HG02610 (cell line): ENCODE results near the gene ACO2.
"Not testable (repeated sequence)": the region's sequence is repeated elsewhere in the genome, so short reads cannot be mapped to it uniquely, and the experiment has no call there.

ENCODE experiments used
- ATAC-seq: cut with Tn5 transposase; IDR thresholded peaks from one replicate; pipeline ENCODE4 v1.9.1; 2021; ENCODE audit warnings: mild to moderate bottlenecking, moderate library complexity; ENCODE audit not compliant: unreplicated experiment

Gene ACO2

DNA sequence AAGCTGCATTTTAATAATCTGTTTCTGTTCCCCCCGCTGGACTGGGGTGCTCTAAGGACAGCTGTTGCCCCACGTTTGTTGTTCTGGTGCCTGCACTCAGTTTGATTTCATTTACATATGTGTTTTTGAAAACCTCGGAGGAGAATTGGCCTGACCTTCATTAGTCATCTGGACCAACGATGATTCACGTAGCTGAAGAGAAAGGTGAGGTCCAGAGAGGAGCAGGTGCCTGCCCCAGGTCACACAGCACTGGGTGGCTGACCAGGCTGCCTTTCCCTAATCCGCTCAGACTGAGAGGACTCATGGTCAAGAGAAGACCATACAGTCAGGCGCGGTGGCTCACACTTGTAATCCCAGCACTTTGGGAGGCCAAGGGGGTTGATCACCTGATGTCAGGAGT is 95.6 kb downstream of the ACO2 start:
- ATAC-seq, result no peak

DNA sequence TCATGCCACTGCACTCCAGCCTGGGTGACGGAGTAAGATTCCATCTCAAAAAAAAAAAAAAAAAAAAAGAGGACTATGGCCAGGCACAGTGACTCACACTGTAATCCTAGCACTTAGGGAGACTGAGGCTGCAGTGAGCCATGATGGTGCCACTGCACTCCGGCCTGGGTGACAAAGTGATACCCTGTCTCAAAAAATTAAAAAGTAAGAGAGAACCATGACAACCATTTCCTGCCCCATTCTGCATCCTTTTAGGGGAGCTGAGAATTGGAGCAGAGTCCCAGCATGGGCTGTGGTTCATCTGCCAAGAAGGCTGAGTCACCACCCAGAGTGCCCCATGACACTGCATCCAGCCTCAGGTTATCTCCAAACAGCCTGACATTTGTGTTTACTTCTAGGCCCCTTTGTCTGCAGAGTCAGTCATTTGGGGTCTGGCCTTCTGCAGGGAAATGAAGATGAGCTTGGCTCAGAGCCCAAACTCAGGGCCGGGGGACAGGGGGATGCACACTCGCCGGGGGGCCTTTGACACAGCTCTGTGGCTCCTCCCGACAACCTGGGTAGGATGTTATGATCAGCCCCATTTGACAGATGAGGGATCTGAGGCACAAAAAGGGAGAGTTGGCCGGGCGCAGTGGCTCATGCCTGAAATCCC is 96.6 kb downstream of the ACO2 start:
- ATAC-seq, result no peak

DNA sequence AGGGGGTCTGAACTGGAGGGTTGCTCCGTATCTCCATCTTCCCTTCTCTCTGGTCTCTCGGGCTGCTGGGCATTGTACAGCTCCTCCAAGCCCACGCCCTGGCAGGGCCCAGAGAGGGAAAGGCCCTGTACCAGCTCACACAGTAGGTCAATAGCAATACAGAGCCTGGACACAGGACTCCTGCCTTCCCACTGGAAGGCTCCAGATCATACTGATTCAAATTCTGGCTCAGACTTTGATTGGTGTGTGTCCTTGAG is 98.5 kb downstream of the ACO2 start:
- ATAC-seq, result no peak

DNA sequence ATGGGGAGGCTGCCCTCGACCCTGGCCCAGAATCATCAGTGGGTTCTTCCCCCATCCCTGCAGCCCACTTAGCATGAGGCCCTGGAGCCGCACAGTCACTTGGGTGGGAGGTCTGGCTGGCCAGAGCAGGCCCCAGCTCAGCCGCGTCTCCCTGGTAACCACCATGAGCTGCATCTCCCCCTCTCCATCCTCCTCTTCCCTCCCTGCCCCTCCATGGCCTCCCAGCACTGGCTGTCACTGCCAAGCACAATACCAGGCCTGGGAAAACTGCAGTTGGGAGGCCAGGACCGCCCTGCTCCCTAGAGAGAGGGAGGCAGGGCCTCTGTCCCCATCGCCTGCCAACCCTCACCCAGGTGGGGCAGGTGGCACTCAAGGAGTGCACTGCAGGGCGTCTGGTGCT is 99.9 kb downstream of the ACO2 start:
- ATAC-seq, result no peak

DNA sequence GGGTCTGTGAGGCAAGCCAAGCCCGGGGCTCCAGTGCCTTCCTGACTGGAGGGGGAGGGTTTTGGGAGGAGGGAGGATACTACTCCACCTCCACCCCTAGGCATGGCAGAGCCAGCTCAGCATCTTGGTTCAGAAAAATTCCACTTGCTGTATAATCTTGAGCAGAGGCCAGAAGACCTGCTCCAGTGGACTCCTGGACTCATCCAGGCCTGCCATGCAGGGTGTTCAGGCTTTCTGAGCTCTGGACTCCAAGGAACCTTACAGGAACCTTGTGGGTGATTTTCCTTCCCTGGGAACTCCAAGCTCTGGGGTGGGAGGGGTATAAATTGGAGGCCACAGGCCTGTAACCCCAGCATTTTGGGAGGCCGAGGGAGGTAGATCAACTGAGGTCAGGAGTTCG is 101.3 kb downstream of the ACO2 start:
- ATAC-seq, result no peak

DNA sequence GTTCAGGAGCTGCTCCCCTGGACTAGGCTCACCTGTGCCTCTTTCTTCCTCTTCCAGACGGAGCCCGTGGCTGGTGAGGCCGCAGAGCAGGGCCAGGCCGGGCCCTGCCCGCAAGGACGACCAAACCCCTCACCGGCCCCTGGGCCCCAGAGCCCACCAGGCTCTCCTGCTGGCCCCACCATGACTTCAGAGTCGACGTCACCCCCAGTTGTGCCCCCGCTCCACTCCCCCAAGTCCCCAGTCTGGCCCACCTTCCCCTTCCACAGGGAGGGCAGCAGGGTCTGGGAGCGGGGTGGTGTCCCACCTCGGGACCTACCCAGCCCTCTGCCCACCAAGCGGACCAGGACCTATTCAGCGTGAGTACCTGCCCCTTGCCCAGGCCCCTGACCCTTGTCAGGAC is 102.9 kb downstream of the ACO2 start:
- ATAC-seq, result no peak

DNA sequence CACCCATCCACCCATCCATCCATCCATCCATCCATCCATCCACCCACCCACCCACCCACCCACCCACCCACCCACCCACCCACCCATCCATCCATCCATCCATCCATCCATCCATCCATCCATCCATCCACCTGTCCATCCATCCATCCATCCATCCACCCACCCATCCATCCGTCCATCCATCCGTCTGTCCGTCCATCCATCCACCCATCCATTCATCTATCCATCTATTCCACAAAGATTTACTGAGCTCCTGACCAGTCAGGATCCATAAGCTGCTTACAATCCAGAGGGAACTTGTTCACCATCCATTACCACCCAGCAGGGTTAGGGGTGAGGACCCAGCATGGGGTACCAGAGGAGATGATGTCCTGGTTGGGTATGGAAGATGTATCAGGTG is 103.4 kb downstream of the ACO2 start:
- ATAC-seq, result not testable (repeated sequence)

DNA sequence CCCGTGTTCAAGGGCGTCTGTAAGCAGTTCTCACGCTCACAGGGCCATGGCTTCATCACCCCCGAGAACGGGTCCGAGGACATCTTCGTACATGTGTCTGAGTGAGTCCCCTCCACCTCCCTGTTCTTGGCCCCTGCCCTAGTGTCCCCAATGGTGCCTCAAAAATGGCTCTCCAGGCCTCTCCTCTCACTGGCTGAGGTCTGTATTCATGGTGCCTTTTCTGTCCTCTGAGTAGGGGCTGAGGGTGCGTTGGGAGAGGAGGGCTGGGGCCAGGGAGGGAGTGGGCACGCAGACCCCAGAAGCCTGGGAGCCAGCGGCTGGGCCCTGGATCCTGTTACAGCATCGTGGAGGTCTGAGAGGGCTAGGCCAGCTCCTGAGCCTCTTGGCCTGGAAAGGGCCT is 104.8 kb downstream of the ACO2 start:
- ATAC-seq, result no peak

DNA sequence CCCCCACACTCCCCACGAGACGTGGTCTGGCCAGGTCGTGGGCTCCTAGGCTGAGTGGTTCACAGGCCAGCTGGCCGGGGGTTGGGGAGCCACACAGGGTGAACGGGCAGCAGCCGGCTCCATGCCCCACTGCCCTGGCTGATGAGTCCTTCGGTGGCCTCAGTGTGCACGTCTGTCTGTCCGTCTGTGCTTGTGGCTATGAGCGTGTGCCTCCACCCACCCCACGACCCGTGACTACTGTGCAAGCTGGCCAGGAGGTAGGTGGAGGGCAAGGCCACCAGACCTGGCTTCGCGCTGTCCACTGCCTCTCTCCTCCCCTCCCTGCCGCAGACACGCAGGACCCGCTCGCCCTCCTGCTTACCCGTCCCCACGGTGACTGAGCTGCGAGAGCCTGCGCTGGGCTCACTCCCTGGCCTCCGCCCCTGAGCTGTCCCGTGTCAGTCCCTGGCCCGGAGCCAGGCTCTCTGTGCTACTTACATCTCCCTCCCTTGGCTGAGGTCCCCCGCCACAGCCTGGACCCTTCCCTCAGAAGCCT is 106.0 kb downstream of the ACO2 start:
- no peak for ATAC-seq

DNA sequence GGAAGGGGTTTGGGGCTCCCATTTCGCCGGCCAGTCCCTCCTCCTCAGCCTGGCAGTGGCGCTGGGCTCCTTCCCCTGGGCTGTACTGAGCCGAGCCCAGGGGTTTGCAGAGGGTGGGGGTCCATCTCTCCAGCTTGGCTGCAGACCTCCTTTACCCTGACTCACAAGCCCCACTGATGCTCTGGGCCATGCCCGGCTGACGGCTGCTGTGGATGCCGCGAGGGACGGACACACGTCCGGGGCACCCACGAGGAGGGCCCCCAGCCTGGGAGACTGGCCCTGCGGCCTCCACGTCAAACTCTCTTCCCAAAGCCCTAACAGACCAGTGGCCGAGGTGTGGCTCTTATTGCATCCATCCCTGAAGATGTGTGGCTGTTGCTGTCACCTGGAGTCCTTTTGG is 106.6 kb downstream of the ACO2 start:
- no peak for ATAC-seq

DNA sequence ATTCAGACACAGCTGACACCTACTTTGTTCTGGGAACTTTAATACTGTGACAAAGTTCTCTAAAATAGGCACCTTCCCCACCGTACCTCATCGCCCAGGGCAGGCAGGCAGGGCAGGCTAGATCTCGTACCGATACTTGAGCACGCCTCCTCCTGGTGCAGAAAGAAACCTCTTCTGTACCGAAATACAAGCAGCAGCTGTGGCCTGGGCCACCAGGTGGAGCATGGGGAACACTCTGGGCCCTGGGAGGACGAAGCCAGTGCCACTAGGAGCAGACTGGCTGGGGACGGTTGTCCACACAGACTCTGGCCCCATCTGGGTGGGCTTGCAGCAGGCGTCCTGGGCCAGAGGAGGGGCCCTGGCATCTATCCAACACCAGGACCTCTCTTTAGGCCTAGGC is 108.0 kb downstream of the ACO2 start:
- no peak for ATAC-seq

DNA sequence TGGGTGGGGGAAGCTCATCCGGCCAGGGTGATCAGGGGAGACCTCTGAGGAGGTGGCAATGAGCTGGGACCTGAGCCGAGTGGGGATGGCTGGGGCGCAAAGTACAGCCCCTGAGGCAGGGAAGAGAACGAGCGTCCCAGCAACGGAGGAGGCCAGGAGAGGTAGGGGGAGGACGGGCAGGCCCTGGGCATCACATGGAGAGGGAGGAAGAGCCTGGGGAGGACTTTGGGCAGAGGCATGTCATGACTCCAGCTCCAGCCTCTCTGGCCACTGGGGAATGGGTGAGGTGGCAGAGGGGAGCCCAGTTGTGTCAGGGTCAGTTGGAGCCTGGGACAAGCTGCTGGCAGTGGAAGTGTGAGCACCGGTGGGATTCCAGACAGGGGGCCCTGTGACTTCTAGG is 109.2 kb downstream of the ACO2 start:
- no peak for ATAC-seq
